HUES48 (cell line): ENCODE results near the gene NPIPB4.
"Not testable (repeated sequence)": the region's sequence is repeated elsewhere in the genome, so short reads cannot be mapped to it uniquely, and the experiment has no call there.

ENCODE experiments used
- H3K27ac ChIP-seq: one replicate; pipeline ENCODE4 v1.7.0; 2013; ENCODE audit warnings: low read depth, low read length, inconsistent platforms
- H3K27me3 ChIP-seq: 2 replicates; pipeline ENCODE4 v1.6.1; 2013; ENCODE audit warnings: mild to moderate bottlenecking, low read length; ENCODE audit not compliant: control insufficient read depth, insufficient read depth
- H3K36me3 ChIP-seq: 2 replicates; pipeline ENCODE4 v1.6.1; 2013; ENCODE audit warnings: low read length; ENCODE audit not compliant: control insufficient read depth, insufficient read depth
- H3K4me1 ChIP-seq: 2 replicates; pipeline ENCODE4 v1.6.1; 2013; ENCODE audit warnings: mild to moderate bottlenecking, low read length; ENCODE audit not compliant: control insufficient read depth, insufficient read depth
- H3K4me3 ChIP-seq: 2 replicates; pipeline ENCODE4 v1.5.1; 2013; ENCODE audit warnings: mild to moderate bottlenecking, low read depth, low read length
- H3K9ac ChIP-seq: 2 replicates; pipeline ENCODE4 v1.6.1; 2013; ENCODE audit warnings: mild to moderate bottlenecking, low read depth, low read length, moderate library complexity
- H3K9me3 ChIP-seq: 2 replicates; pipeline ENCODE4 v1.6.1; 2013; ENCODE audit warnings: low read length; ENCODE audit not compliant: control insufficient read depth, insufficient read depth

NPIPB4 gene

DNA sequence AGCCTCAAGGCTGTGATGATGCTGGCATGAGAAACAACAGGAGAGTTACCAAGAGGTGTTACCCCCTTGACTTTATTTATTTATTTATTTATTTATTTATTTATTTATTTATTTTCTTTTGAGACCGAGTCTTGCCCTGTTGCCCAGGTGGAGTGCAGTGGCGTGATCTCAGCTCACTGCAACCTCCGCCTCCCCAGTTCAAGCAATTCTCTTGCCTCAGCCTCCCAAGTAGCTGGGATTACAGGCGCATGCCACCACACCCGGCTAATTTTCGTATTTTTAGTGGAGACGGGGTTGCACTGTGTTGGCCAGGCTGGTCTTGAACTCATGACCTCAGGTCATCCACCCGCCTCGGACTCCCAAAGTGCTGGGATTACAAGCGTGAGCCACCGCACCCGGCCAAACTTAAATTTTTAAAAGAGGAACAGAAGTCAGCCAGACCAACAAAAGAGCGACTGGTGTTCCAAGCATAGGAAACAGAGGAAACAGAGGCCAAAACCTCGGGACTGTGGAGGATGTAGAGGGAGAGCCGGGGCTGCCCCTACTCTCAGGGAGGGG is 36.6 kb downstream of the NPIPB4 start:
- not testable (repeated sequence) for H3K27ac ChIP-seq, H3K9me3 ChIP-seq, H3K4me1 ChIP-seq, H3K27me3 ChIP-seq, H3K36me3 ChIP-seq
- Histone ChIP-seq H3K4me3 (peak overlapping the region; percentile 94), H3K9ac (peak overlapping the region; percentile 96; the same call in 1 of the 2 replicates)

DNA sequence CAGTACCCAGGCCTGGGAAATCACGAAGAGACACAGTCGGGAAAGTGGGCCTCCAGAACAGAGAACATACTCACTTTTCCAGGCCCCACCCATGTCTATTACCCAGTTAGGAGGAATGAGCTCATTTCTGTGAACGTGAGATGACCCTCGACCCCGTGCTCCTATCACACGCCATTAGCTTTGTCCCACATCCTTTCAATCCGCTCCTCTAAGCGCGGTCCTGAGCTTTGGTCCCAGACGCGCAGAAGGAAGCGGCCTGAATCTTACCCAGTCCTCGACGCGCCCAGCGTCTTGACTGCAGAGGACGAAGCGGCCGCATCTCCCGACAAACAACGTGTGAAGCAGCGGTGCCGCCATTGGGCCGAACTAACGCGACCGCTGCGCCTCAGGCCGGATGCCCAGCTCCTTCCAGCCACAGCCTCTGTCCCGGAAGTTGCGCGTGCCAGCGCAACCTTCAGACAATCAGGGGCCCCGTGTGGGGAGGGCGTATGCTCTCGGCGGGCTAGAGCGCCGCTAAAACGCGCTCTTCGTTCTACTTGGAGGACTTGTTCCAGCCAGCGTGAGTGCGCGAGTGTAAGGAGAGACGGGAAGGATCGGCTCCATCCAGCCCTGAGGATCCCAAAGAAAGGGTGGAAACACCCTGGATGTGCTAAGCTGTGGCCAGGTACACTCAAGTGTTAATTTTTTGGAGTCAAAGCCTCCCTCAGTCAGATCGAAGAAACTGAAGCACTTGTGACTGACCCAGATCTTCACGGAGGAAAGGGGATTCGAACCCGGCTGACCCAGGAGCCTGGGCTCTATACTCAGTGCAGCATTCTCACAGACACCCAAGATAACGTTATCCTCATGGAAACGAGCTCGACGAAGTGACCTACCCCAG is 37.3 kb downstream of the NPIPB4 start:
- H3K36me3 ChIP-seq, H3K27me3 ChIP-seq, H3K9me3 ChIP-seq, H3K4me1 ChIP-seq: not testable (repeated sequence)
- Histone ChIP-seq H3K4me3 (peak overlapping the region; percentile 94), H3K27ac (peak overlapping the region; percentile 65), H3K9ac (peak overlapping the region; percentile 96)

DNA sequence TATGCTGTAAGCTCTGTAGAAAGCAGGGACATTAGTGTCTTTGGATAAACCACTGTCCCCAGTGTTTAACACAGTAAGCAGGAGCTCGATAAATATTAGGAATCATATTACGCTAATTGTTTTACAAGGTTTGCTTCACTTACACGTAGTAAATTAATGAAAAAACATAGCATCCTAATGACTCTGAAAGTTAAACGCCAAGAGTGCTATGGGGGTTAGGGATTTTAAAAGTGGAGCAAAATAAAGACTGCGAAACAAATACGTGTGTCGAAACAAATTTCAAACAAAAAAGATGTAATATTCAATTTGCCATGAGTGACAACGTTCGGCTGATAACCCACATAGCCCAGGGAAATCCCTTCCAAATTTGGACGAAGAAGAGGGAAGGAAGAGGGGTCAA is 37.9 kb downstream of the NPIPB4 start:
- H3K9me3 ChIP-seq, H3K27ac ChIP-seq, H3K36me3 ChIP-seq, H3K27me3 ChIP-seq, H3K4me1 ChIP-seq, H3K9ac ChIP-seq: not testable (repeated sequence)
- peak overlapping the region; percentile 94 for H3K4me3 ChIP-seq

DNA sequence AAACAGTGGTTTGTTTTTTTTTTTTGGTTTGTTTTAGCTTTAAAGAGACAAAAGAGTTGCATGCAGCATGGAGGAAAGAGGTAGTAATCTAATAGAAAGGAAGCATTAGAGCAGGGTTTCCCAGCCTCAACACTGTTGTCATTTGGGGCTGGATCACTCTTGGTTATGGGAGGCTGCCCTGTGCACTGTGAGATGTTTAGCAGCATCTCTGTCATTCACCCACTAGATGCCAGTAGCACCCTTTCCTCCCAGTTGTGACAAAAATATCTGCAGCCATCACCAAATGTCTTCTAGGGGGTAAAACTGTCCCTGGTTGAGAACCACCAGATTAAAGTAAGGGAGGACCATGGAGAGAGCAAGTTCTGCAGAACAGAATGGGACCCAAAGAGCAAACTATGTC is 40.5 kb downstream of the NPIPB4 start:
- not testable (repeated sequence) for H3K27ac ChIP-seq, H3K4me1 ChIP-seq, H3K4me3 ChIP-seq, H3K9me3 ChIP-seq, H3K9ac ChIP-seq, H3K27me3 ChIP-seq
- H3K36me3 ChIP-seq, result peaks cover 17% of the 10 kb centered on the region

DNA sequence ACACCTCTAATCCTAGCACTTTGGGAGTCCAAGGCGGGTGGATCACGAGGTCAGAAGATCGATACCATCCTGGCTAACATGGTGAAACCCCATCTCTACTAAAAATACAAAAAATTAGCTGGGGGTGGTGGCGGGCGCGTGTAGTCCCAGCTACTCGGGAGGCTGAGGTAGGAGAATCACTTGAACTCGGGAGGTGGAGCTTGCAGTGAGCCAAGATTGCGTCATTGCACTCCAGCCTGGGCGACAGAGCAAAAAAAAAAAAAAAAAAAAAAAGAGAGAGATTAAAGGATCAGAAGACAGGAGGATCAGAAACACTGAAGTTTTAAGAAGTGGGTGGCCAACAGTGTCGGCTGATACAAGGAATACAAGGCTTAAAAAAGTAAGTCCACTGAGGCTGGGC is 41.9 kb downstream of the NPIPB4 start:
- H3K27me3 ChIP-seq, H3K9me3 ChIP-seq, H3K4me3 ChIP-seq, H3K9ac ChIP-seq, H3K27ac ChIP-seq, H3K4me1 ChIP-seq: not testable (repeated sequence)
- H3K36me3 ChIP-seq, result peaks cover 21% of the 10 kb centered on the region

DNA sequence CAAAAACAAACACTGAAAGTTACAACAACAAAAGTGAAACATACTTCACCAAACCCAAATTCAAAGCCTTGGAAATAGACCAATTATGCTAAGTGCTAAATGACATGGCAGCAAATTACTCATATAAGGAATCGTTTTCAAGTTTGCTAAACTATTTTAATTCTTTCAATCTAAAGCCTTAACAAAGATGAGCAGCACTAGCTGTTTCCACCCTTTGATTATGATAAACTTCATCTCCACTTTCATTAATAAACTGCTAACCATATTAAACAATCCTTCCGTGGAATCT is 55.2 kb downstream of the NPIPB4 start:
- H3K36me3 ChIP-seq, H3K27me3 ChIP-seq, H3K9me3 ChIP-seq, H3K4me3 ChIP-seq, H3K27ac ChIP-seq, H3K9ac ChIP-seq, H3K4me1 ChIP-seq: not testable (repeated sequence)

DNA sequence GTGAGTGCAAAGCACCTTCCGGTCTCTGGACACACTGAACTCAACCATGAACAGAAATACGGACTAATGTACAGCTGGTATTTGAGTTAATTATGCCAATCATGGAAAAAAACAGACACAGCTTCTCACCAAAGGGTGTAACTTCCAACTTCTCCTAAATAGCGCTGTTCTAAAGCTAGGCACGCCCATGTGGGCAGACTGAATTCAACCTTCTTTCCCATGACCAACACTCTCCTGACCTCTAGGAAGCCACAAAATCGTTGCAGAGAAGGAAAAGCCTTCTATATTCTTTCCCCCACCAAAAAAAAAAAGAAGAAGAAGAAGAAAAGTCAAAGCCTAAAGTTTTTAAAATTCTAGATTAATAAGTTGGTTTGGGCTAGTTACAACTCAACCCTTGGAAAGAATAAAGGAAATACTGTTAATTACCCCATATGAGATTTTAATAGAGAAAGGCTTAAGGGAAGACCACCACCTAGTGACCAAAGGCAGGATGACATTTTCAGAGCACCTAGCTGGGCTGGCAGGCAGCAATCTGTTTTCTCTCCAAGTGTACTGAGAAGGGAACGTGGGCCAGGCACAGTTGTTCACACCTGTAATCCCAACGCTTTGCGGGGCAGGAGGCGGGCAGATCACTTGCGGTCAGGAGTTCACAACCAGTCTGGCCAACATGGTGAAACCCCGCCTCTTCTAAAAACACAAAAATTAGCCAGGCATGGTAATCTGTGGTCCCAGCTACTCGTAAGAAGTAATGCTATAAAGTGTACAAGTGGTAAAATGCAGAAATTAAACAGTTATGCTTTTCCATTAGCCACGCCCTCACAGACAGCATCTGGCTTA is 55.8 kb downstream of the NPIPB4 start:
- H3K9ac ChIP-seq, H3K9me3 ChIP-seq, H3K27me3 ChIP-seq, H3K27ac ChIP-seq, H3K4me1 ChIP-seq, H3K36me3 ChIP-seq, H3K4me3 ChIP-seq: not testable (repeated sequence)

DNA sequence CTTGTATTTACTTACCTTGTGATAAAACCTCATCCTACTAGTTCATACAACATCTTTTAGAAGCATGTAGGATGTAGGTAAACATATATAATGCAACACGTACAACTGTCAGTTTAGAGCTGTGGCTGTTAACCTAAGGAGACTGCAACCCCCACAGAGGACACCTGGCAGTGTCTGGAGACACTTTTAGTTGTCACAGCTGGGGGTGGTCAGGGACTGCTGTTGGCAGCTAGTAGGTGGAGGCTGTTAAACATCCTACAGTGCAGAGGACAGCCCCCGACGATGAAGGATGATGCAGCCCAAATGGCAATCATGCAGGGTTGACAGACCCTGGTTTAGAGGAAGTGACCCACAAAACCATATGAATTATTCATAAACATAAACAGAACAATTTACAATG is 59.0 kb downstream of the NPIPB4 start:
- H3K27ac ChIP-seq, H3K36me3 ChIP-seq, H3K4me3 ChIP-seq, H3K9ac ChIP-seq, H3K4me1 ChIP-seq, H3K27me3 ChIP-seq, H3K9me3 ChIP-seq: not testable (repeated sequence)

DNA sequence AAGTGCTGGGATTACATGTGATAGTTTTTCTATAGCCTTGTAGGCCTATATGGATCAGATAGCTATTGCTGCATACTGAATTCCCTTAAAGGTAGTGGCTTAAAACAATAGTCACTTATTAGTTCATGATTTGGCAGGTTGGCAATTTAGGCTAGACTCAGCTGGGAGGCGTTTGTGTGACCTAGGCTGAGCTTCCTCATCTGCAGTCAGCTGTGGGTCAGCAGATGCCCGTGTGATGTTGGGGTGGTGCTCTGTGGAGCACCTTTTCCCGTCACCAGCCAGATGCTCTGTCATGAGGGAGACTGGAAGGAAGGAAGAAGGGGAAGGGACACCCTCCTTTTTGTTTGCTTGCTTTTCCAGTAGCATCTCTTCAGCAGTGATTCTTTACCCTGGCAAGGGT is 64.2 kb downstream of the NPIPB4 start:
- H3K4me3 ChIP-seq, H3K9me3 ChIP-seq, H3K36me3 ChIP-seq, H3K4me1 ChIP-seq, H3K9ac ChIP-seq, H3K27ac ChIP-seq, H3K27me3 ChIP-seq: not testable (repeated sequence)

DNA sequence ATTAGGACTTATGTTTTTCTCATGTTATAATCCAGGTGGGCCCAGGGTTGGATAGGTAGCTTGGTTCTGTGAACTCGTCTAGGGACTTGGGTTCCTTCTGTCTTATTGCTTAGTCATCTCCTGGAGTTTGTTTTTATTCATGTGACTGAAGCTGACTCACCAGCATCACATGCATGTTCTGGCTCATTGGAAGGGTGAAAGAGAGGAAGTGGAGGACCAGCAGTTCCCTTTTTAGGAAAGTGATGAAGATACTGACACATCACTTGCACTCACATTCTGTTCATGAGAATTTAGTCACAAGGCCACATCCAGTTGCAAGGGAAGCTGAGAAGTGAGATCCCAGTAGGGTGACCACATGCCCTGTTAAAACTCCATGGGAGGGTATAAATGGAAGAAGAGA is 67.0 kb downstream of the NPIPB4 start:
- H3K27me3 ChIP-seq, H3K9me3 ChIP-seq, H3K27ac ChIP-seq, H3K9ac ChIP-seq, H3K4me1 ChIP-seq, H3K36me3 ChIP-seq, H3K4me3 ChIP-seq: not testable (repeated sequence)
